Ammon's horn (tissue), 1 donor: Measurements from ENCODE around the gene BANP.
A peak's percentile ranks its signal among the peaks of the same experiment; 100 is the strongest.
"Not testable (repeated sequence)": the region's sequence is repeated elsewhere in the genome, so short reads cannot be mapped to it uniquely, and the experiment has no call there.

Experiments
- DNase-seq: peaks from one replicate; pipeline ENCODE4 v3.0.0-alpha.2; 2016; ENCODE audit warnings: low spot score

BANP gene

DNA sequence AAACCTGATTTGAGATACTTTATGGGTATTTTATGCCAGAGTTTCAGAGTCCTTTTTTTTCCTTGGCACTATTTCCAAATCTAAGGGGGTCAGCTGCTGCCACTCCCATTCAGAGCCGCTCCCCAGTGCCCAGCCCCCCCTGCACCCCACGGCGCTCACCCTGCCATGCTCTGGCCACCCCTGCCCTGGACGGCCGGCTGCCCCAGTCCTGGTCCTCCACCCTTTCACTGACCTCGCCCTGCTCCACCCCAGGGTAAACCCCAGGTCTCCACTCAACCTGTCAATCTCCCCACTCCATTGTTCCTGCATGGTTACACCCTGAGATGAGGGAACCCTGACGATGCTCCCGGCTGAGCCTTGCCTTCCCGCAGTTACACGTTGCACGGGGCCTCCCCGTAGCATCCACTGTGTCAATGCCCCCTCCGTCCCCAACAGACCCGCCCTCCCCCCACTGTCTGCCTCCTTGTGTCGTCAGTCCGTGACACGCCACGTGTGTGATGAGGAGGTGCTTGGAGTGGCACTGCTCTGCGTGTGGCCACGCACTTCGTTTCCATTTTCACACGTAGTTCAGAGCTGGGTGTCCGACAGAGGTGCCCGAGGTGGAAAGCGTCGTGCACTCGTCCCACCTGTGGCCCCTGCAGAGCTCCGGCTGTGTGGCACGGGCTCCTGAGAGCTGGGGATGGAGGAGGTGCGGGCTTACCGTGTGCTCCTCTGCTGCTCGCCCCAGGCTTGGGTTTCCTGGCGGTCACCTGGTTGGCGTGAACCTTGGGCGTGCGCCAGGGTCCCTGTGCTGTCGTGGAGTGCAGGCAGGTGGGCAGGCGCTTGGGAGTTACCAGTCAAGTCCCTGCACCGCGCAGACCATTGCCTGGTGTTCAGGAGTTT lies 116.5 kb downstream of the BANP start:
- no peak for DNase-seq

DNA sequence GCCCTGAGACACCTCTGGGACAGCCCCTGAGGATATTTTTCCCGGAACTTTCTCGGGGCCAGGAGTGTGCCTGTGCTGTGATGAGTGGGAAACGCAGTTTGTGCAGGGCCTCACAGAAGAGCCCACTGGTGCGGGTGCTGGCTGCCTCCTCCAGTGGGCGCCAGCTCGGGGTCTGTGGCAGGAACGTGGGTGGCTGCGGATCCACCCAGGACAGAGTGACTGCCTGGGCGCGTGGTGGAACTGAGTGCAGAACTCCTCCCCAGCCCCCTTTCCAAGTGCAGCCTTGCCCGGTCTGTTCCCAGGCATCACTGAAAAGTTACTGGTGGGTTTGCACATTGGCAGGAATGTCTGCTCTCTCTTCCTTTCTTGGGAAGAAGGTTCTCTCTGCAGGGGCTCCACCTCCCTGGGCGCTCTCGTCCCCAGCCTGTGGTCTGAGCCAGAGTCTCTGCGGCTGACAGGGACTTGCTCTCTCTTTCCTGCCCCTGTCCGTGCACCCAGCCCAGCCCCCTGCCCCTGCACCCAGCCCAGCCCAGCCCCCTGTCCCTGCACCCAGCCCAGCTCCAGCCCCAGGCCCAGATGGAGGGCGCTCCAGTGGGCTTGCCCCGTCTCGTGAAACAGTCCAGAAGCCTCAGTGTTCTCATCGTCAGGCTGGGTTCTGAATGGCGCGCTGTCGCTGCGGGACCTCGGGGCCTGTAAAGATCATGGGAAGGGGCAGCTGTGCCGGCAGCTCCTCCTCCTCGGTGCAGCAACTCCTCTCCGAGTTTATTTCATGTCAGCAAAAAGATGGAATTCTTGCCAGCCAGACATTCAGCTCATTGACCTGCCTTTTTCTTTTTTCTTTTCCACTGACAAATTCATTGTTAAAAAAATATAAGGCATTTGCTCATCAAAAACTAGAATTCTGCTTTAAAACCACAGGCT lies 117.5 kb downstream of the BANP start:
- no peak for DNase-seq

DNA sequence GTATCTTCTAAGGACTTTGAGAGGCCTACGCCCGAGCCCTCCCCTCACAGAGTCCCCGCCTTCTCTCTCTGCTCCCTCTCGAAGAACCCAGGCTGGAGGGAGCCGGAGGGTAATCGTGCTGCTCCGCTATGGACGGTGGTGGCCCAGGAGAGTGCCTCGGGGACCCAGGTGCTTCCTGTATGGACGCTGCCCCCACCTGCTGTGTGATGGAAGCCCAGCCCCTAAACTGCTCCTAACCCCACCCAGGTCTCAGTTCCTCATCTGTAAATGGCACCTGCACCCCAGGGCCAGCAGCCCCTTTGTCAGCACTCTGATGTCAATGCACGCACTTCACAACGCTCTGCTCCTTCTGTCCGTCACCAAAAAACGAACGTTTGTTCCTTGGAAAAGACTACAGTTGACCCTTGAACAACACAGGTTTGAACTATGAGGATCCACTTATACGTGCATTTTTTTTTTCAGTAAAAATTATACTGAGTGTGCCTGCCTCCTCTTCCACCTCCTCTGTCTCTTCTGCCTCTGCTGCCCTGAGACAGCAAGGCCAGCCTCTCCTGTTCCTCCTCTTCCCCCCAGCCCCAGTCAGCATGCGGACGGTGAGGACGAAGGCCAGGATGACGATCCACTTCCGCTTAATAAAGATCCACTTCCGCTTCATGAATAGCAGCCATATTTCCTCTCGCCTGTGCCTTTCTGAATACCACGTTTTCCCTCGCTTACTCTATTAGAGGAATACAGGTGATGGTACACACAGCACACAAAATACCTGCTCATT lies 118.3 kb downstream of the BANP start:
- no peak for DNase-seq

DNA sequence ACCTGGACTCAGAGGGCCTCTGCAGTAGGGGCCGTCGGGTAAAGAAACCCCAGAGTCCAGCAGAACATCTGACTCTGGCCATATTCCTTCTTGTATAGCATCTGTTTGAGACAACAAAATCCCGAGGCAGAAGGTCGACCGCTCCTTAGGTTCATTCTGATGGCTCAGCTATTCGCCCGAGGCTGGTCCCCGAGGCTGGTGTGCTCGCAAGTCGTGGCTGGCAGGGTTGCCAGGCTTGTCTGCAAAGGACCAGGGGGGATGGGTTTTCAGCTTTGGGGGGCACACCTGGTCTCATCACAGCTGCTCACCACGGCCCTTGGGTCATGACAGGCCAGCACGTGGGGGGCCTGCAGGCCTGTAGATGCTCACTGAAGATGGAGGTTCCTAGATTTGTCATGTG lies 119.1 kb downstream of the BANP start:
- no peak for DNase-seq

GRCh38 chr16:88070989-88071625 lies 119.9 kb downstream of the BANP start:
- no peak for DNase-seq

GRCh38 chr16:88071908-88072307 lies 120.7 kb downstream of the BANP start:
- DNase-seq = no peak

GRCh38 chr16:88072571-88073001 lies 121.4 kb downstream of the BANP start:
- DNase-seq = no peak

DNA sequence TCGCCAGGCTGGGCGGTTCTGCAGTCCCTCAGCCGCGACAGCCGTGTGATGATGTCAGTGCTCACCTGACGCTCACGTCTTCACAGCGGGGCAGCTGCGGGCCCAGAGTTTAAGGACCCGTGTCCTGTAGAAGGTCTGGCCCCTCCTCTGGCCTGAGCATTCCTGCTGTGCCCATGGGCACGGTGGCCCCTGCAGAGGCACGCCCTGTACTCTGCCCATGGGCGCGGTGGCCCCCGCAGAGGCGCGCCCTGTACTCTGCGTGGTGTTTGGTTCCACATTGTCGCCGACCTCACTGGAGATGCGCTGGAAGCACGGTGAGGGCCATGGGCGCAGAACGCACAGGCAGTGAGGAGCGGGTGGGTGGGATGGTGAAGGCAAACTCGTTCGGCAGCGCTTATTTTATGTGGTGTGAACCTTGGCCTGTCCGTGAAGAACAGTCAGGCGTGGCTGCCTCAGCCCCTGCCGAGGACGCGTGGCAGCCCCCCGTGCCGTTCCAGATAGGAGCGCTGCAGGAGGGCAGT lies 122.0 kb downstream of the BANP start:
- no peak for DNase-seq

GRCh38 chr16:88074041-88074440 lies 122.8 kb downstream of the BANP start:
- DNase-seq = no peak

- no peak for DNase-seq
These were observed 125.1 kb downstream of the BANP start for GRCh38 chr16:88076211-88076931.

- DNase-seq = not testable (repeated sequence)
These were observed 125.7 kb downstream of the BANP start for GRCh38 chr16:88076932-88077320.

DNA sequence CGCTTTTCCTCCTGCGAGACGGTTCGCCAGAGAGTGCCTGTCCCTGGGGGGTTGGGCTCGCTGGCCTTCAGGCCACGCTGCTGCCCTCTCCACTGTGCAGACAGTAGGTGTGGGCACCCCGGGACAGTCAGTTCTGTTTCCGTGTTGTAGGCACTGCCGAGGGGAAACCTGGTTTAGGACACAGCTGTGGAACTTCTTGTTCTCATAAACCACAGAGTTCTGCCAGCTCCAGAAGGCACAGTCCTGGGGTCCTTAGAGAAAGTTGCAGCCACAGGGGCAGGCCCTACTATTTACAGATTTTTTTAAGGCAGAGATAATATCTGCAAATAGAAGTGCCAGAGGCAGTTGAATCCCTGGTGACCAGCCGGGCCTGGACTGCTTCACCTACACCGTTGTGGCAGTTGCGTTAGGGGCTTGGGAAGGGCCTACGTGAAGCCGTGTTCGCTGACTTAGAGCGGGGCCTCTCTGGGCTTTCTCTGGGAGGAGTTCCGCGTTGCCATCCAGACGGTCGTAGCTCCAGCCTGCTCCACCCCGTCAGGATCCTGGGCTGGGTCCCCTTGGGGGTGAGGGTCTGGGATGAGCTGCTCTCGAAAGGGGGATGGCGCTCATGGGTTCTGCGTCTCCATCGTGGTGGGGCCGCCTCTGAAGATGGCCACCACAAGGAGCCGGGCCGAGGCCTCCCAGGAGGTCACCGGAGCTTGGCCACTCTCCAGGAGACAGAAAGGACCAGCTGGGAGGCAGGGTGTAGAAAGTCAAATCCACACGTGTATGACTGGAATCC lies 126.3 kb downstream of the BANP start:
- no peak for DNase-seq

DNA sequence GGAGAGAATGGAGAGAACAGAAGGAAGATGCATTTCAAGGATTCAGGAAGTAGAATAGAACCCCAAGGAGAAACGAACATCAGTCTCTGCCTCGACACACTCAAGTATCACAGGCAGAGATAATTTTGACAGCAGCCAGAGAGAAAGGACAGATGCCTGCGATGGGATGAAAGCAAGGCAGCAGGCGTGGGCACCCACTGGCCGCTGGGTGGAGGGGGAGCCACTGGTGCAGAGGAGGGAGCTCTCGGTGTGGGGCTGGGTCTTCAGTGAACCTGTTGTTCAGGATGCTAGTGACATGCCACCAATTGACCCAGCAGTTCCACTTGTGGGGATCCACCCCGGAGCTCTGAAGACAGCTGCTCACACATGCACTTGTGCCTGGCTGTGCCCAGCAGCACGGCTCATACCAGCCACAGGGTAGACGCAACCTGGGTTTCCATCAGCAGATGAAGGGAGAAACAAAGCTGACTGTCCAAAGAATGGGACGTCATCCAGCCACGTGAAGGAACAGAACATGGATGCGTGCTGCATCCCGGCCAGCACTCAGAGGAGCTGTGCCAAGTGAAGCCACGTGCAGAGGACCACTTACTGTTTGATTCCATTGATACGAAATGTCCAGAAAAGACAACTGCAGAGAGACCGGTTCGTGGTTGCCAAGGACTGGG lies 127.0 kb downstream of the BANP start:
- DNase-seq = peak; percentile 51

- DNase-seq = no peak
These were observed 132.3 kb downstream of the BANP start for GRCh38 chr16:88083582-88083981.

DNA sequence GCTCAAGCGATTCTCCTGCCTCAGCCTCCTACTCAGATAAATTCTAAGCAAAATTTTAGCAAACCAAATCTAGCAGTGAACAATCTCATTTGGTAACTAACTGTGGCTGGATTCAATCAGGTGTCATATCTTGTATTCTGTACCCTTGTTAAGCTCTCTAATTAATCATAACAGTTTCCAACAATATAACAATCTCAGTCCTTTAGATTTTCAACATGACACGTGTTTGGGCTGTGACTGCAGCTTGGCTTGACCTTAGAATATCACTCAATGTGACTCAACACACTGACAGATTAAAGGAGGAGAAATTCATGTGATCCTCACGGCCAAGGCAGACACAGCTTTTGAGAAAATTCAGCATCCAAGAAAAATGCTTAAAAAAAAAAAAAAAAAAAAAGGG lies 133.6 kb downstream of the BANP start:
- no peak for DNase-seq

DNA sequence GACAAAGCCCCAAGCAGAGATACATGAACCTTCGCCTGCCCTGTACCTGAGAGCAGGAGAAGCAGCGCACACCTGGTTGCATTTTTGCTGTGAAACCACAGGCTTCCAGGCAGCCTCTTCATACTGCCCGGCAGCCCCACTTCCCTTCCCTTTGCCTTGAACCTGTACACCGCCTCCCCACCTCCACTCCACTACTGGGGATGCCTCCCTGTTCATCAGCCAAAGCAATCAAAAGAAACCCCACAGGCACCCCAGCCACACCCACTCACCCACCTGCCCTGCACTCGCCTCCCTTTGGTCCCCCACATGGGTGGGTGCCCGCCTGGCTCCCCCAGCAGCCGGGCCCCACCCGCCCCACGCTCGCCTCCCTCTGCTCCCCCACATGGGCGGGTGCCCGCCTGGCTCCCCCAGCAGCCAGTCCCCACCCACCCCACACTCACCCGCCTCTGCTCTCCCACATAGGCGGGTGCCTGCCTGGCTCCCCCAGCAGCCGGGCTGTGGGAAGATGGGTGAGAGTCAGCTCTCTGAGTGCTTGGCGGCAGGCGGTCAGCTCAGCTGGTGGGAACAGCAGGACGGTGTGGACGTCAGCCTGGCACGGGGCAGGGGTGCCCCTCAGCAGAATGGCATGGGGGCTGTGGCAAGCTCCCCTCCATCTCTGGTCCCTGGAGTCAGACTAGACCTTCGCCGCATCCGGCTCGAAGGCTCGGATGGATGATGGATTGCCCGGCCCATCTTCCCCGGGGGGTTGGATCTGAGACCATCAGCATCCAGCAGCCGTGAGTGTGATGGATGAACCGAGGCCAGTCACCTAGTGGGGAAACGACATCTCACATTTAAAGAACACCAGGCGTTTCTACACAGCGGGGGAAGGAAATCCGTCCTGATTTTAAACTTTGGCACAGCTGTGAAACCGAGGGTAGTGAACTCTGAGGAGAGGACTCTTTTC lies 135.6 kb downstream of the BANP start:
- DNase-seq = no peak

- DNase-seq = no peak
These were observed 136.3 kb downstream of the BANP start for GRCh38 chr16:88087517-88087877.

DNA sequence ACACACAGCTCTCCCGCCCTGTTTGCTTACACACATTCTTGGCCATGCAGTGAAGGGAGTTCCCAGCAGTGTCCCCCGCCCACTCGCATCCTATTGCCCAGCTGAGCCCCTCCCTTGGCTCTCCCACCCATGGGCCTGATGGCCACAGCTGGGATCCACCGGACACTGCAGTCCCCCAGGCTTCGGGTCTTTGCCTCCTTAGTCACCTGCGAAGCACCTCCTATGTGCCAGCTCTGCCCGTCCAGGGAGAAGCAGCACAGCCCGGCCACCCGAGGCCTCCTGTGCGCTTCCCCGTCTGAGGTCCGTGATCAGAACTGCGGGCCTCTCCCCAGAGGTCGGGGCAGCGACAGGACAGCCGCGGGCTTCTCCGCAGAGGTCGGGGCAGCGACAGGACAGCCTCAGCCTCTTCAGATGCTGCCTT lies 136.9 kb downstream of the BANP start:
- DNase-seq = no peak
